ENCODE measurements around the gene SNAPC1. TPM values are rescaled to one million over a fixed set of nuclear protein-coding genes. Genes with fewer than 3 reads are reported as not detected.

SNAPC1 gene
- polyA plus RNA-seq, 3 donors: 1.7 to 6.1 (median 4.9) TPM

Other genes with a start within 250 kb of the SNAPC1 start
- 10 to 100 TPM; 14.9 to 83.4 (median 50.2) TPM for gene HIF1A, start 66.9 kb upstream of the SNAPC1 start, polyA plus RNA-seq
- 1 to 10 TPM in 1 of 3 donors, not detected in 2; 3.6 TPM for gene SYT16, start 50.3 kb downstream of the SNAPC1 start, polyA plus RNA-seq